Astrocyte of the spinal cord (primary cell): Measurements from ENCODE around the gene CNTNAP5.

Experiments
- DNase-seq: peaks from one replicate; pipeline ENCODE4 v3.0.0; 2011; ENCODE audit warnings: low read depth, low spot score
- H3K4me3 ChIP-seq: 2 replicates; pipeline ENCODE4 v1.5.1; 2011; ENCODE audit warnings: low read depth, mild to moderate bottlenecking, low read length, moderate library complexity
- in situ Hi-C: cut with HindIII; loops from 2 replicates; pipeline ENCODE4 v1.10.0; 2017; ENCODE audit warnings: low sequenced_read_pairs
- TF ChIP-seq, protein P1 (sequence below): IDR thresholded peaks from 2 replicates; pipeline ENCODE4 v1.5.1; 2012; ENCODE audit warnings: low read depth, mild to moderate bottlenecking, low read length, inconsistent platforms

The CNTNAP5 gene

DNA sequence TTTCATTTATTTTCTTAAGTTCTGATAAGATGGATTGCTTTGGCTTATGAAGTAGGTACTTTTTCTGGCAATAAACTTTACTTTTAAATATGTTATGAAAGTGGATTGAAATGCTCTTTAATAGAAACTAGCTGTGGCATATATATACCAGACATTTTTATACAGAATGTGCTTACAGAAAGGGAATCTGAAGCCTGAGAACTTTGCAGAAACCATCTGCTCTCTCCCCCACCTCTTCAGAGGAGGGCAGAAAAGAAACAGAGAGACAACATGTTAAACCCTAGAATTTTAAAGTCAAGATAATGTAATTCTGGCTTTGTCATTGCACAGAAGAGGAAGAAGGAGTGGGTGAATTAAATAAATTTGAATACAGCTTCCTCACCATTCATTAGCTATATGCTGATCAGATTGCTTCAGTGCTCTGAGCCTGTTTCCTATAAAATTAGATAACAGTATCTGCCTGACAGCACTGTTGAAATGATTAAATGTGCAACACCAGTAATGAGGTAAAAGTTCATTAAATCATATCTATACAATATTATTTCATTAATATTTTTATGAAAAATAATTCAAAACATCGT is 247.3 kb downstream of the CNTNAP5 start:
- DNase-seq = no peak
- in situ Hi-C loops = no loop called here
- TF ChIP-seq, protein P1, sequence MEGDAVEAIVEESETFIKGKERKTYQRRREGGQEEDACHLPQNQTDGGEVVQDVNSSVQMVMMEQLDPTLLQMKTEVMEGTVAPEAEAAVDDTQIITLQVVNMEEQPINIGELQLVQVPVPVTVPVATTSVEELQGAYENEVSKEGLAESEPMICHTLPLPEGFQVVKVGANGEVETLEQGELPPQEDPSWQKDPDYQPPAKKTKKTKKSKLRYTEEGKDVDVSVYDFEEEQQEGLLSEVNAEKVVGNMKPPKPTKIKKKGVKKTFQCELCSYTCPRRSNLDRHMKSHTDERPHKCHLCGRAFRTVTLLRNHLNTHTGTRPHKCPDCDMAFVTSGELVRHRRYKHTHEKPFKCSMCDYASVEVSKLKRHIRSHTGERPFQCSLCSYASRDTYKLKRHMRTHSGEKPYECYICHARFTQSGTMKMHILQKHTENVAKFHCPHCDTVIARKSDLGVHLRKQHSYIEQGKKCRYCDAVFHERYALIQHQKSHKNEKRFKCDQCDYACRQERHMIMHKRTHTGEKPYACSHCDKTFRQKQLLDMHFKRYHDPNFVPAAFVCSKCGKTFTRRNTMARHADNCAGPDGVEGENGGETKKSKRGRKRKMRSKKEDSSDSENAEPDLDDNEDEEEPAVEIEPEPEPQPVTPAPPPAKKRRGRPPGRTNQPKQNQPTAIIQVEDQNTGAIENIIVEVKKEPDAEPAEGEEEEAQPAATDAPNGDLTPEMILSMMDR = no peak
- H3K4me3 ChIP-seq = no peak overlapping the region

GRCh38 chr2:124281541-124281940 is 256.5 kb downstream of the CNTNAP5 start:
- H3K4me3 ChIP-seq = no peak overlapping the region
- in situ Hi-C loops = no loop called here
- TF ChIP-seq, protein P1 = no peak
- DNase-seq = no peak

- TF ChIP-seq, protein P1 = no peak
- H3K4me3 ChIP-seq = no peak overlapping the region
- DNase-seq = no peak
- in situ Hi-C loops = no loop called here
These were observed 258.0 kb downstream of the CNTNAP5 start for GRCh38 chr2:124283096-124283495.

DNA sequence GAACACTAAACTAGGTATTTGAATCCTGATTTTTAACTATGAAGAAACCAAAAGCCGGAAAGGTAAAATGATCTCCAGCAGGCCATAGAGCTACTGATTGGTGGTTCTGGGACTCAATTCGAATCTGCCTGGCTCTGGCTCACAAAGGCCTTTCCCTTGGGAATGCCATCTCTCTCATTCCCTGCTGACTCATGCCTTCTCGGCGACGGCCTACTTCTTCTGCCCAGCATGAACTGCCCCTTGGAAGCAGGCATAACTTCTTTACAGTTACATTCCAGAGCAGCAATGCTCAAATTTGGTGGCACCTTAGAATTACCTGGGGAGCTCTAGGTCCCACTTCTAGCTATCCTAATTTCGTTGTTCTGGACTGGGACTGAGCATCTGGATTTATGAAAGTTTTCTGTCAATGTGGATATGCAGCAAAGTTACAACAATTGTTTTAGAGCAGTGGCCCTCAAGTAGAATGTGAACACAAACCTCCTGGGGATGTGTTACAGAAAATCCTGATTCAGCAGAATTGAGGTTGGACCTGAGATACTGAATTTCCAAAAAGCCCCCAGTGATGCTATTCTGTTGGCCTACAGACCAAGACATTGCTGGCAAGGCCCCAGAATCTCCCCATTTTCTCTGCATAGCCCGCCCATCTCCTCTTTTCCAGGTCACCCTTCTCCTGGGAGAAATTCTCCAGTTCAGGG is 261.1 kb downstream of the CNTNAP5 start:
- in situ Hi-C loops = no loop called here
- DNase-seq = no peak
- H3K4me3 ChIP-seq = no peak overlapping the region
- TF ChIP-seq, protein P1 = no peak

DNA sequence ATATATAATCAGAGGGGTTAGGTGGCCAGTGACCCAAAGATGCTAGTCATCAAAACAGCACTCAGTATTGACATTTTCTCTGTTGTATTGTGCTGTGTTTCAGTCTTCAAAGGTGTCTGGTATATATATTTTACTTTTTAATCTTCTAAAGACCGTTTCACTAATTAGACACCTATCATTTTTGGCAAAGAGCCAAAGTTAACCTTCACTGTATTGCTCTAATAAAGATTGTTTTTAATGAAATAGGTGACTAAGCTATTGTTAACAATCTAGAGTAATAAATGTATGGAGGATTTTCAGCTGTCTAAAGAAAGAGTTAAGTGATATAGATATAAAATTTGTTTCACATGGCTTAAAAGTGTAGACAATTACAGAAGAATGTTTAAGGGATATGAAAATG is 264.0 kb downstream of the CNTNAP5 start:
- no peak overlapping the region for H3K4me3 ChIP-seq
- no peak for DNase-seq
- in situ Hi-C loops = no loop called here
- TF ChIP-seq, protein P1 = no peak

GRCh38 chr2:124289615-124290014 is 264.5 kb downstream of the CNTNAP5 start:
- no peak overlapping the region for H3K4me3 ChIP-seq
- TF ChIP-seq, protein P1 = no peak
- in situ Hi-C loops = no loop called here

More at GRCh38 chr2:124289615-124290014, 264.5 kb downstream of the CNTNAP5 start:
- DNase-seq = no peak
